Muscle of leg (tissue), 11 donors: ENCODE measurements around the gene TMPRSS12. TPM values are rescaled to one million over a fixed set of nuclear protein-coding genes. Genes with fewer than 3 reads are reported as not detected.

ENCODE experiments used
- DNase-seq: peaks from one replicate; pipeline ENCODE4 v3.0.0; 2013
- H3K27ac ChIP-seq: one replicate; pipeline ENCODE4 v1.5.1; 2013; ENCODE audit warnings: mild to moderate bottlenecking, low read length, control low read depth
- H3K27me3 ChIP-seq: one replicate; pipeline ENCODE4 v1.6.1; 2013; ENCODE audit warnings: low read length; ENCODE audit not compliant: control insufficient read depth, insufficient read depth
- H3K36me3 ChIP-seq: one replicate; pipeline ENCODE4 v1.6.1; 2013; ENCODE audit warnings: low read length; ENCODE audit not compliant: control insufficient read depth, insufficient read depth
- H3K4me1 ChIP-seq: one replicate; pipeline ENCODE4 v1.6.1; 2013; ENCODE audit warnings: low read length; ENCODE audit not compliant: control insufficient read depth, insufficient read depth
- H3K4me3 ChIP-seq: one replicate; pipeline ENCODE4 v1.5.1; 2013; ENCODE audit warnings: low read length, control low read depth
- H3K9me3 ChIP-seq: replicated peaks from 2 replicates; pipeline ENCODE4 v1.6.1; 2013; ENCODE audit warnings: low read depth, low read length; ENCODE audit not compliant: control insufficient read depth
- WGBS: methylation state at CpG from one replicate; pipeline ENCODE4 v1.1.5; 2013; ENCODE audit warnings: missing lambda C conversion rate; ENCODE audit not compliant: insufficient coverage; 5-methylcytosine and 5-hydroxymethylcytosine counted together
- polyA plus RNA-seq, 8 donors: library from polyadenylated mRNA; unstranded; fragments of 120-200 nt; gene quantifications; one replicate each; pipeline versions ENCODE4 v1.2.1 to v1.2.3, GENCODE V29; 2013; ENCODE audit warnings: inconsistent platforms in 1 of 8, low replicate concordance in 1 of 8; ENCODE audit not compliant: insufficient read length in 8 of 8, insufficient read depth in 1 of 8
- total RNA-seq: library from RNA; stranded (reverse); fragments of 120-200 nt; gene quantifications from one replicate; pipeline ENCODE4 v1.2.4, GENCODE V29; 2013

TMPRSS12 gene
- total and polyA plus RNA-seq, 9 donors, result 0.09 to 0.24 (median 0.10) TPM; not detected in 5

- DNase-seq, result no peak
- Histone ChIP-seq H3K4me3 (no peak overlapping the region), H3K27ac (no peak overlapping the region), H3K36me3 (peaks cover 28% of the 10 kb centered on the region), H3K4me1 (peaks cover 4% of the 10 kb centered on the region), H3K9me3 (peaks cover 6% of the 10 kb centered on the region), H3K27me3 (no peaks in the 10 kb centered on the region)
- WGBS, result 100% methylated on average over 2 of the region's 2 CpGs
Measured at GRCh38 chr12:50933459-50934124, 90.9 kb downstream of the TMPRSS12 start.

GRCh38 chr12:50934371-50934851 lies 91.7 kb downstream of the TMPRSS12 start:
- 43% methylated on average over 1 of the region's 3 CpGs for WGBS
- Histone ChIP-seq H3K36me3 (peaks cover 28% of the 10 kb centered on the region), H3K27ac (peak overlapping the region; percentile 48), H3K4me1 (peaks cover 4% of the 10 kb centered on the region), H3K9me3 (peaks cover 6% of the 10 kb centered on the region), H3K4me3 (no peak overlapping the region), H3K27me3 (no peaks in the 10 kb centered on the region)
- DNase-seq, result peak; percentile 53

- H3K9me3 ChIP-seq, result peaks cover 6% of the 10 kb centered on the region
- H3K27me3 ChIP-seq, result no peaks in the 10 kb centered on the region
- H3K4me1 ChIP-seq, result peaks cover 4% of the 10 kb centered on the region
- no peak overlapping the region for H3K4me3 ChIP-seq
- DNase-seq, result peak; percentile 20
- H3K27ac ChIP-seq, result peak overlapping the region; percentile 48
- 40% methylated on average over 1 of the region's 6 CpGs for WGBS
- peaks cover 25% of the 10 kb centered on the region for H3K36me3 ChIP-seq
Measured at GRCh38 chr12:50934981-50935807, 92.5 kb downstream of the TMPRSS12 start.

- Histone ChIP-seq H3K9me3 (peaks cover 6% of the 10 kb centered on the region), H3K4me3 (no peak overlapping the region), H3K27me3 (no peaks in the 10 kb centered on the region), H3K27ac (no peak overlapping the region), H3K4me1 (peaks cover 4% of the 10 kb centered on the region), H3K36me3 (peaks cover 20% of the 10 kb centered on the region)
- 93% methylated on average over 6 of the region's 9 CpGs for WGBS
- DNase-seq, result no peak
Measured at GRCh38 chr12:50936821-50937530, 94.2 kb downstream of the TMPRSS12 start.

Other genes with a start within 250 kb of the TMPRSS12 start
- 40.5 TPM for gene ATF1, start 78.8 kb upstream of the TMPRSS12 start, total RNA-seq
- 10 to 100 TPM; 27.0 to 36.0 (median 30.4) TPM for gene ATF1, start 78.8 kb upstream of the TMPRSS12 start, polyA plus RNA-seq
- 0.44 TPM for gene HIGD1C, start 109.6 kb downstream of the TMPRSS12 start, total RNA-seq
- under 1 TPM in 3 of 8 donors, not detected in 5; 0.44 to 0.98 (median 0.65) TPM for gene HIGD1C, start 109.6 kb downstream of the TMPRSS12 start, polyA plus RNA-seq
- gene SLC11A2, start 183.5 kb downstream of the TMPRSS12 start, total RNA-seq, result 23.4 TPM
- gene SLC11A2, start 183.5 kb downstream of the TMPRSS12 start, polyA plus RNA-seq, result 10 to 100 TPM; 18.4 to 29.1 (median 20.7) TPM
- gene LETMD1, start 205.4 kb downstream of the TMPRSS12 start, total RNA-seq, result 43.4 TPM
- gene LETMD1, start 205.4 kb downstream of the TMPRSS12 start, polyA plus RNA-seq, result 10 to 100 TPM; 36.7 to 66.9 (median 49.7) TPM
- 16.4 TPM for gene CSRNP2, start 240.7 kb downstream of the TMPRSS12 start, total RNA-seq
- gene CSRNP2, start 240.7 kb downstream of the TMPRSS12 start, polyA plus RNA-seq, result 10 to 100 TPM; 22.4 to 30.6 (median 24.0) TPM